ENCODE measurements around the gene COL25A1. TPM values are rescaled to one million over a fixed set of nuclear protein-coding genes. Genes with fewer than 3 reads are reported as not detected.

Gene COL25A1
- polyA plus RNA-seq, 1 donor = 2.5 TPM

GRCh38 chr4:108833046-108833445, 469.4 kb downstream of the COL25A1 start:
- DNase-seq = no peak
- no peaks in the 10 kb centered on the region for H3K9me3 ChIP-seq (ENCODE audit: control insufficient read depth, low read depth, low read length)
- 88% methylated on average over 1 of the region's 4 CpGs for WGBS (ENCODE audit: insufficient coverage, low lambda C conversion rate)

DNA sequence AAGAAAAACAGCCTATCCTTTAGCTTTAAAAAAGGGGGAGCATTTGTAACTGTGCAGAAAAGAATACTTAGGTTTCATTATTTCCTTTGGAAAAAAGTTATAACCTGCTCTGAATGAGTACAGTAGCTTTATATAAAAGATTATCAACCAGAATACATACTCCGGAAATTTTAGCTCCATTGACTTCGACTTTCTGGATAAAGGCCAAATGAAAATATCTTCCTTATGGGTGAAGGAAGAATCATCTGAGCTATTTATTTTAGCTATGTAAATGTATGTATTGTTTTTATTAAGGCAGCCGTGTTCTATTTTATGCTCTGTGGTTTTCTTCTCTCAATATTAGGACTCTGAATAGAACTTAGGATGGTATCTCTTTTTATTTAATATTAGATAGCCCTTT, 470.6 kb downstream of the COL25A1 start:
- Histone ChIP-seq H3K9me3 (ENCODE audit: control insufficient read depth, low read depth, low read length) (no peaks in the 10 kb centered on the region), H3K4me3 (ENCODE audit: low read length) (no peak overlapping the region), H3K4me1 (ENCODE audit: control insufficient read depth, insufficient read depth, low read length) (peaks cover 3% of the 10 kb centered on the region), H3K27ac (ENCODE audit: low read length) (no peak overlapping the region), H3K36me3 (ENCODE audit: control insufficient read depth, insufficient read depth, low read length) (no peaks in the 10 kb centered on the region), H3K27me3 (ENCODE audit: control insufficient read depth, insufficient read depth, low read length) (peaks cover 18% of the 10 kb centered on the region)
- WGBS (ENCODE audit: insufficient coverage, low lambda C conversion rate) = 91% methylated on average over 3 of the region's 3 CpGs
- no peak for DNase-seq

More at GRCh38 chr4:108833046-108833445, 469.4 kb downstream of the COL25A1 start:
- Histone ChIP-seq H3K4me3 (ENCODE audit: low read length) (no peak overlapping the region), H3K36me3 (ENCODE audit: control insufficient read depth, insufficient read depth, low read length) (no peaks in the 10 kb centered on the region), H3K27me3 (ENCODE audit: control insufficient read depth, insufficient read depth, low read length) (peaks cover 18% of the 10 kb centered on the region), H3K4me1 (ENCODE audit: control insufficient read depth, insufficient read depth, low read length) (peaks cover 3% of the 10 kb centered on the region), H3K27ac (ENCODE audit: low read length) (no peak overlapping the region)

GRCh38 chr4:108831291-108831690, 471.2 kb downstream of the COL25A1 start:
- WGBS (ENCODE audit: insufficient coverage, low lambda C conversion rate) = 100% methylated on average over 1 of the region's 1 CpG
- no peak overlapping the region for H3K4me3 ChIP-seq (ENCODE audit: low read length)
- H3K27ac ChIP-seq (ENCODE audit: low read length) = no peak overlapping the region
- peaks cover 18% of the 10 kb centered on the region for H3K27me3 ChIP-seq (ENCODE audit: control insufficient read depth, insufficient read depth, low read length)
- H3K9me3 ChIP-seq (ENCODE audit: control insufficient read depth, low read depth, low read length) = no peaks in the 10 kb centered on the region
- no peaks in the 10 kb centered on the region for H3K36me3 ChIP-seq (ENCODE audit: control insufficient read depth, insufficient read depth, low read length)
- peaks cover 3% of the 10 kb centered on the region for H3K4me1 ChIP-seq (ENCODE audit: control insufficient read depth, insufficient read depth, low read length)
- DNase-seq = no peak

DNA sequence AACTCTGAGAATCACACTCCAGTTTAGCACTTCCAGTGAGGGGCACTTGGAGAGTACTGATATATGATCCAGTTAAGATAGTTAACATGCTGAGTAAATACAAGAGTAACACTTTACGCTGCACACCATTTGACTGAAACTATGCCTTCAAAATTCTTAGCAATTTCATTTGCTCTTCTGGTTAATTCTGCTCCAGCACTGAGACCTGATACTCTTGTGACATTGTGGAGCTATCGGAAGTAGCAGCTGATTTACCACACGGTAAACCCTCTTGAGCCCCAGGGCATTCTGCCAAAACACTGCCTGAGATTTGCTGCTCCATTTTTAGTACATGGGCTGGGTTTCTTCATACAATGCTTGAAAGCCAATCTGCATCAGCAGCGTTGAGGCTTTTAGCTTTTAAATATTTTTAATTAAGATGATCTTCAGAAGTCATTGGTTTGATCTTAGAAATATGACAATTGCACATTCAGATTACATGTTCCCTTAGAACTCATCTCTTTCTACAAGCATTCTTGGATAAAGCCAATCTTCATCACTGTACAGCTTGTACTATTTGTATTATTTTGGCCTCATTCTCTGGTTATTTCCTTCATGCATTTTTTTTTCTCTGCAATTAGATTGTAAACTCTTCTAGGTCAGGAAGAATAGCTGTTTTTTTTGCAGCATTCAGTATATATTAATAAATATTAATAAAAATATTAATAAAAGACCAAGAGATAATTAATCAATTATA, 471.8 kb downstream of the COL25A1 start:
- peak; percentile 4 to 14 for DNase-seq
- Histone ChIP-seq H3K27ac (ENCODE audit: low read length) (no peak overlapping the region), H3K9me3 (ENCODE audit: control insufficient read depth, low read depth, low read length) (no peaks in the 10 kb centered on the region), H3K36me3 (ENCODE audit: control insufficient read depth, insufficient read depth, low read length) (no peaks in the 10 kb centered on the region), H3K27me3 (ENCODE audit: control insufficient read depth, insufficient read depth, low read length) (peaks cover 18% of the 10 kb centered on the region), H3K4me3 (ENCODE audit: low read length) (no peak overlapping the region), H3K4me1 (ENCODE audit: control insufficient read depth, insufficient read depth, low read length) (peaks cover 3% of the 10 kb centered on the region)
- no CpG with 5 or more reads among the region's 4 CpGs for WGBS (ENCODE audit: insufficient coverage, low lambda C conversion rate)

DNA sequence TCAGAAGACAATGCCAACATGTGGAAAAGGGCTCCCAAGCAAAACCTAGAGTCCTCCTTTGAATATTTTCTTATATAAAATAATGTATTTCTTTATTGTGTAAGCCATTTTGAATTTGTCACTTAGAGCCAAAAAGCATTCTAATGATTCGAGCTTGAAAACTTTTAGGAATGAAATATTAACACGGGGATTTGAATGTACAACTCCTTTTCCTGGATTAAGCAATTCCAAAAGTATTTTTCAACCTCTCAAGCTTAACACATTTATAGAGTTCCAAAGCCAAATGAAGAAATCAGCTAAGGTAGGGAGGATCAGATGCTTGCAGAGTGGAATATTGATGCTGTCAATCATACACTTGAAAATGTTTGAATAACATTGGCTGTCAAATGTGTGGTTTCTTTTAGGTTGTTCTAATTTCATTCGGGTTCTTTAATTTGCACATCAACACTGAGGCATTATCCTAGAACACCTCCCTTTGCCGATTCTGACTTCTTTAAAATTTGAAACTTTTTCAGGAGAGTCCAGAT, 472.4 kb downstream of the COL25A1 start:
- peaks cover 18% of the 10 kb centered on the region for H3K27me3 ChIP-seq (ENCODE audit: control insufficient read depth, insufficient read depth, low read length)
- H3K4me3 ChIP-seq (ENCODE audit: low read length) = no peak overlapping the region
- no peaks in the 10 kb centered on the region for H3K9me3 ChIP-seq (ENCODE audit: control insufficient read depth, low read depth, low read length)
- H3K4me1 ChIP-seq (ENCODE audit: control insufficient read depth, insufficient read depth, low read length) = peaks cover 3% of the 10 kb centered on the region
- DNase-seq = no peak
- H3K36me3 ChIP-seq (ENCODE audit: control insufficient read depth, insufficient read depth, low read length) = no peaks in the 10 kb centered on the region
- no peak overlapping the region for H3K27ac ChIP-seq (ENCODE audit: low read length)
- WGBS (ENCODE audit: insufficient coverage, low lambda C conversion rate) = 93% methylated on average over 2 of the region's 4 CpGs

- peak; percentile 51 to 75 for DNase-seq
- peaks cover 19% of the 10 kb centered on the region for H3K27me3 ChIP-seq (ENCODE audit: control insufficient read depth, insufficient read depth, low read length)
- H3K4me3 ChIP-seq (ENCODE audit: low read length) = no peak overlapping the region
- 33% methylated on average over 1 of the region's 3 CpGs for WGBS (ENCODE audit: insufficient coverage, low lambda C conversion rate)
- peaks cover 3% of the 10 kb centered on the region for H3K4me1 ChIP-seq (ENCODE audit: control insufficient read depth, insufficient read depth, low read length)
- H3K9me3 ChIP-seq (ENCODE audit: control insufficient read depth, low read depth, low read length) = no peaks in the 10 kb centered on the region
- no peak overlapping the region for H3K27ac ChIP-seq (ENCODE audit: low read length)
- H3K36me3 ChIP-seq (ENCODE audit: control insufficient read depth, insufficient read depth, low read length) = no peaks in the 10 kb centered on the region
Observed at GRCh38 chr4:108828620-108829019, 473.8 kb downstream of the COL25A1 start.

DNA sequence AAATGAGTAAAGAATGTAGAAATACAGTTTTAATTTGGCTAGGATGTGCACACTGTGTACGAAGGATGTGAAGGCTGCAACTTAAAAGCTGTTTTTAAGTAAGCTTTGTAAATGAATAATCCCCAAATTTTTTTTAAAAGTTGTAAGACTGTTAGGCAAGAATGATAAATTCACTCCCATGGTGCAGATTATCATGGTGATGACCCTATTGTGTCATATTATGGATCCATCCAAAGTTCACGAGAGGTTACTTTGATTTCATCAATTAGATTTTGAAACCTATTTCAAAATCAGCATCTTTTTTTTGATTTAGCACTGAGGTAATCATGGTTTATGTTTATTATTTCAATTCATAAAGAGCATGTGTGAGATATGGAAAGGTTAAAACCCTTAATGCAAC, 476.7 kb downstream of the COL25A1 start:
- H3K27ac ChIP-seq (ENCODE audit: low read length) = no peak overlapping the region
- no peaks in the 10 kb centered on the region for H3K9me3 ChIP-seq (ENCODE audit: control insufficient read depth, low read depth, low read length)
- H3K4me1 ChIP-seq (ENCODE audit: control insufficient read depth, insufficient read depth, low read length) = peaks cover 3% of the 10 kb centered on the region
- no peaks in the 10 kb centered on the region for H3K36me3 ChIP-seq (ENCODE audit: control insufficient read depth, insufficient read depth, low read length)
- no CpG with 5 or more reads among the region's 2 CpGs for WGBS (ENCODE audit: insufficient coverage, low lambda C conversion rate)
- peaks cover 14% of the 10 kb centered on the region for H3K27me3 ChIP-seq (ENCODE audit: control insufficient read depth, insufficient read depth, low read length)
- no peak for DNase-seq
- no peak overlapping the region for H3K4me3 ChIP-seq (ENCODE audit: low read length)

DNA sequence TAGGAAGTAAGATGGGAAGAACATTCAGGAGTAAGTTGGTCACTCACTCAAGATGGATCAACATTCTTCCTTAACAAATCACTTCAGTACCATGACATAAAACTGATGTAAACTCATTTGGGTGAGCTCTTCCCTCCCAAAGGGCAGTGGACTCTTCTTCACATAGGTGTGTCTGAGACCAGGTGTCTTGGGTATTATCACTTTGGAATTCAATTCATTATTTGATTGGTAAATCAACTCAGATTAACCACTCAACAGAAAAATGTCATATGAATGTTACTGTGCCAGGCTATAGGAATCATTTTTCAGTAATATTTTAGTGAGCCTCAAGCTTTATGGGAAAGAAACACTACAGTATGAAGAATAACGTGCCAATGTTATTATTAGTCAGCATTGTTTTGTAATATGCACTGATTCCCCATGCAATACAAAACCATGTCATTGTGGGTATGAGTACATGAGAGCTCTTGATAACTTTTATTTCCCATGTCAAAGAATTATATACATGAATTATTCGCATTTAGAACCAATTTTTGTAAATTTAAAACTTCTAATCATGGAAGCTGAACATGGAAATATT, 481.0 kb downstream of the COL25A1 start:
- Histone ChIP-seq H3K4me1 (ENCODE audit: control insufficient read depth, insufficient read depth, low read length) (no peaks in the 10 kb centered on the region), H3K27me3 (ENCODE audit: control insufficient read depth, insufficient read depth, low read length) (peaks cover 17% of the 10 kb centered on the region), H3K9me3 (ENCODE audit: control insufficient read depth, low read depth, low read length) (no peaks in the 10 kb centered on the region), H3K27ac (ENCODE audit: low read length) (no peak overlapping the region), H3K36me3 (ENCODE audit: control insufficient read depth, insufficient read depth, low read length) (no peaks in the 10 kb centered on the region), H3K4me3 (ENCODE audit: low read length) (no peak overlapping the region)
- DNase-seq = no peak
- WGBS (ENCODE audit: insufficient coverage, low lambda C conversion rate) = no CpG with 5 or more reads among the region's 2 CpGs

GRCh38 chr4:108820492-108821350, 481.7 kb downstream of the COL25A1 start:
- Histone ChIP-seq H3K9me3 (ENCODE audit: control insufficient read depth, low read depth, low read length) (no peaks in the 10 kb centered on the region), H3K27ac (ENCODE audit: low read length) (no peak overlapping the region), H3K36me3 (ENCODE audit: control insufficient read depth, insufficient read depth, low read length) (no peaks in the 10 kb centered on the region), H3K4me3 (ENCODE audit: low read length) (no peak overlapping the region), H3K27me3 (ENCODE audit: control insufficient read depth, insufficient read depth, low read length) (peaks cover 19% of the 10 kb centered on the region), H3K4me1 (ENCODE audit: control insufficient read depth, insufficient read depth, low read length) (no peaks in the 10 kb centered on the region)
- no peak for DNase-seq
- no CpG with 5 or more reads among the region's 1 CpG for WGBS (ENCODE audit: insufficient coverage, low lambda C conversion rate)

DNA sequence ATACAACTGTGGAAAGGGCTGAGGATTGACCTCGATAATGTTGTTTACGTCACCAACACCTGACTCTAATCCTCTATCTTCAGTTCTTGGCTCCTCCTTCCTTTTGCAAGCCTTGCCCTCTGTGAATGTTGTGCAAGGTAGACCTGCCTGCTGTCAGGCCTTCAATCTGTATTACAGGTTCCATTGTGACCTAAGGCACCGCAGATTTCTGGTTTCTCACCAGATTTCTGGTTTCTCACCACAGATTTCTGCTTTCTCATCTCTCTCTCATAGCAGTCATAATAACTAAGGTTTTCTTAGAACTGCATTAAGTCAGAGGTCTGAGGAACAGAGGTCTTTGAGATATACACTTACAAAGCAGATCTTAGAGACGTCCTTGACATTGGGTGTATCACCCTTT, 488.1 kb downstream of the COL25A1 start:
- Histone ChIP-seq H3K4me3 (ENCODE audit: low read length) (no peak overlapping the region), H3K9me3 (ENCODE audit: control insufficient read depth, low read depth, low read length) (no peaks in the 10 kb centered on the region), H3K27ac (ENCODE audit: low read length) (no peak overlapping the region), H3K27me3 (ENCODE audit: control insufficient read depth, insufficient read depth, low read length) (peaks cover 12% of the 10 kb centered on the region), H3K36me3 (ENCODE audit: control insufficient read depth, insufficient read depth, low read length) (no peaks in the 10 kb centered on the region), H3K4me1 (ENCODE audit: control insufficient read depth, insufficient read depth, low read length) (no peaks in the 10 kb centered on the region)
- peak; percentile 30 to 55 for DNase-seq
- no CpG with 5 or more reads among the region's 4 CpGs for WGBS (ENCODE audit: insufficient coverage, low lambda C conversion rate)

All from large intestine (tissue), 3 donors.